H1 (cell line): Measurements from ENCODE around the gene CALY. TPM values are rescaled to one million over a fixed set of nuclear protein-coding genes. Genes with fewer than 3 reads are reported as not detected.

Experiments
- CEBPB ChIP-seq: IDR thresholded peaks from 2 replicates; pipeline ENCODE4 v1.6.1; 2012; ENCODE audit warnings: low read depth, low read length
- EP300 ChIP-seq, 2 experiments: IDR thresholded peaks; 1 replicate in 1 of 2; 2 replicates in 1 of 2; pipeline ENCODE4 v1.6.1; 2011 to 2012; ENCODE audit warnings: low read depth in 2 of 2, low read length in 2 of 2, mild to moderate bottlenecking in 2 of 2, borderline replicate concordance in 1 of 2, inconsistent platforms in 1 of 2, moderate library complexity in 1 of 2
- FOSL1 ChIP-seq: IDR thresholded peaks from 2 replicates; pipeline ENCODE4 v1.6.1; 2011; ENCODE audit warnings: mild to moderate bottlenecking, low read depth, low read length, moderate library complexity; ENCODE audit not compliant: insufficient read depth
- NANOG ChIP-seq: IDR thresholded peaks from 2 replicates; pipeline ENCODE4 v1.6.1; 2011; ENCODE audit warnings: low read length, low read depth, mild to moderate bottlenecking, inconsistent platforms; ENCODE audit not compliant: insufficient read depth, poor library complexity, severe bottlenecking
- RBBP5 ChIP-seq: IDR thresholded peaks from 2 replicates; pipeline ENCODE4 v1.7.1; 2012; ENCODE audit warnings: low read depth, mild to moderate bottlenecking, inconsistent platforms, low read length, moderate library complexity, borderline replicate concordance
- RNF2 ChIP-seq: fragments of 200-900, 300-1000 bp; sonication (generic); IDR thresholded peaks from 2 replicates; pipeline ENCODE4 v1.7.1; 2016; ENCODE audit warnings: borderline replicate concordance, low read depth, mild to moderate bottlenecking, antibody characterized with exemption, low read length; ENCODE audit not compliant: poor library complexity, severe bottlenecking; ENCODE audit errors: missing control alignments
- RXRA ChIP-seq: IDR thresholded peaks from 2 replicates; pipeline ENCODE4 v1.6.1; 2011; ENCODE audit warnings: low read depth, mild to moderate bottlenecking, low read length, moderate library complexity; ENCODE audit not compliant: insufficient read depth
- SP4 ChIP-seq: IDR thresholded peaks from 2 replicates; pipeline ENCODE4 v1.6.1; 2012; ENCODE audit warnings: low read length, inconsistent platforms
- ZNF274 ChIP-seq: IDR thresholded peaks from 2 replicates; pipeline ENCODE4 v1.7.0; 2012; ENCODE audit warnings: low read length, borderline replicate concordance; ENCODE audit errors: extremely low read depth
- polyA plus RNA-seq, 7 experiments: library from polyadenylated mRNA; depleted of rRNA in 3 of 7; stranded (reverse) in 5 of 7; unstranded in 2 of 7; fragments of >200 nt in 5 of 7; fragments of 200-250 nt in 2 of 7; gene quantifications; 1 replicate in 5 of 7; 2 replicates in 1 of 7; 4 replicates in 1 of 7; pipeline versions ENCODE4 v1.2.1 to v1.2.3, GENCODE V29; 2011 to 2013; ENCODE audit warnings: missing spikeins in 2 of 7, mixed read lengths in 2 of 7
- total RNA-seq: library from RNA; stranded (reverse); fragmentation: NEBNext Ultra II Directional; extraction: Animal tissue kit (Norgen Biotek cat#: 25700); gene quantifications from 2 replicates; pipeline ENCODE4 v1.2.1, GENCODE V29; 2021
- TF ChIP-seq, protein P1 (sequence below), 3 experiments: IDR thresholded peaks; 1 replicate in 2 of 3; 2 replicates in 1 of 3; pipeline versions ENCODE4 v1.5.1 to v1.6.1; 2011; ENCODE audit warnings: low read length in 3 of 3, mild to moderate bottlenecking in 3 of 3, inconsistent platforms in 2 of 3, low read depth in 1 of 3, moderate library complexity in 1 of 3; ENCODE audit not compliant: insufficient read depth in 1 of 3; ENCODE audit errors: control extremely low read depth in 1 of 3

CALY gene
- total and polyA plus RNA-seq, 2 of the 8 experiments (the other 6 are each of a cell fraction or from before 2014, with no cell fraction given), result 1.3 to 1.5 TPM

DNA sequence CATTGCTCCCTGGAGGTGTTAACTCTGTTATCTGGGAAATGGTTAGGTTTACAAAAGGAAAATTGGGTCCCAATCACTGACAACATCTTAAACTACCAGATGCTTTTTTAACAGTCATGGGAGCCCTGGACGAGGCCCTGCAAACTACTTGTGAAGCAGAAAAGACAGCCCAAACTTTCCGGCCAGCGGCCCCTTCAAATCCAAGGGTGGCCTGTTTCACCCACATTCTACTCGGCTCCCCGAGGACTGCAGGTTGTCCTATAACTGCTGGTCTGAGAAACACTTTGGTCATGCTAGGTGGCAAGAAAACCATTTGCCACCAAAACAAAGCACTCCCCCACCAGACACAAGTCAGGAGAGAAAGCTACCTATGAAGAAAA, 30.6 kb downstream of the CALY start (continued):
- TF ChIP-seq RNF2, result no peak
- TF ChIP-seq EP300 (IDR thresholded peaks at IDR 0.05; ENCODE audit: borderline replicate concordance in 1 of 2, low read depth in 2 of 2, low read length in 2 of 2), result no peak
- no peak for TF ChIP-seq RXRA
- TF ChIP-seq ZNF274, result no peak
- no peak for TF ChIP-seq FOSL1
- TF ChIP-seq CEBPB, result no peak
- TF ChIP-seq SP4, result no peak
- TF ChIP-seq NANOG, result no peak
- no peak for TF ChIP-seq RBBP5
- TF ChIP-seq, protein P1, sequence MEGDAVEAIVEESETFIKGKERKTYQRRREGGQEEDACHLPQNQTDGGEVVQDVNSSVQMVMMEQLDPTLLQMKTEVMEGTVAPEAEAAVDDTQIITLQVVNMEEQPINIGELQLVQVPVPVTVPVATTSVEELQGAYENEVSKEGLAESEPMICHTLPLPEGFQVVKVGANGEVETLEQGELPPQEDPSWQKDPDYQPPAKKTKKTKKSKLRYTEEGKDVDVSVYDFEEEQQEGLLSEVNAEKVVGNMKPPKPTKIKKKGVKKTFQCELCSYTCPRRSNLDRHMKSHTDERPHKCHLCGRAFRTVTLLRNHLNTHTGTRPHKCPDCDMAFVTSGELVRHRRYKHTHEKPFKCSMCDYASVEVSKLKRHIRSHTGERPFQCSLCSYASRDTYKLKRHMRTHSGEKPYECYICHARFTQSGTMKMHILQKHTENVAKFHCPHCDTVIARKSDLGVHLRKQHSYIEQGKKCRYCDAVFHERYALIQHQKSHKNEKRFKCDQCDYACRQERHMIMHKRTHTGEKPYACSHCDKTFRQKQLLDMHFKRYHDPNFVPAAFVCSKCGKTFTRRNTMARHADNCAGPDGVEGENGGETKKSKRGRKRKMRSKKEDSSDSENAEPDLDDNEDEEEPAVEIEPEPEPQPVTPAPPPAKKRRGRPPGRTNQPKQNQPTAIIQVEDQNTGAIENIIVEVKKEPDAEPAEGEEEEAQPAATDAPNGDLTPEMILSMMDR (IDR thresholded peaks at IDR 0.05; ENCODE audit: control extremely low read depth in 1 of 3, insufficient read depth in 1 of 3, low read depth in 1 of 3, low read length in 3 of 3), result no peak
- TF ChIP-seq, all 59 proteins: peak for 0
